PC-3 (cell line): ENCODE results near the gene PPP1R16B. TPM values are rescaled to one million over a fixed set of nuclear protein-coding genes. Genes with fewer than 3 reads are reported as not detected.
A peak's percentile ranks its signal among the peaks of the same experiment; 100 is the strongest.

ENCODE experiments used
- ATAC-seq: fragments of 200-7000 bp; cut with Tn5 transposase; 2 replicates; pipeline ENCODE4 v1.9.1; 2020; ENCODE audit warnings: mild to moderate bottlenecking, moderate library complexity
- BruUV-seq: library from RNA; stranded (reverse); fragments of 400-500 nt; replicated peaks from 2 replicates; lab custom pipeline; 2021; lab: Mats Ljungman, UMichigan
- CTCF ChIA-PET: fragments of 300-600 bp; sonication (Branson Sonifier 250); formaldehyde crosslinking; loops from one replicate; lab custom pipeline; 2022; ENCODE audit warnings: antibody characterized with exemption; lab: Charles Lee
- POLR2A ChIA-PET: fragments of 300-600 bp; sonication (Branson Sonifier 250); formaldehyde crosslinking; loops from one replicate; lab custom pipeline; 2022; ENCODE audit warnings: antibody characterized with exemption; ENCODE audit not compliant: unreplicated experiment; lab: Charles Lee
- DNase-seq: peaks from one replicate; pipeline ENCODE4 v3.0.0-alpha.2; 2015
- H2AFZ ChIP-seq: fragments of 300-600 bp; sonication (generic); 2 replicates; pipeline ENCODE4 v1.6.0; 2016; ENCODE audit warnings: antibody characterized with exemption, low read length
- H3F3A ChIP-seq: fragments of 300-600 bp; sonication (generic); one replicate; pipeline ENCODE4 v1.6.0; 2017; ENCODE audit warnings: antibody characterized with exemption, low read length, control low read depth, mild to moderate bottlenecking; ENCODE audit not compliant: unreplicated experiment
- H3K27ac ChIP-seq: fragments of 300-600 bp; sonication (generic); 2 replicates; pipeline ENCODE4 v1.5.1; 2016; ENCODE audit warnings: mild to moderate bottlenecking, low read length
- H3K27me3 ChIP-seq: fragments of 300-600 bp; sonication (generic); 2 replicates; pipeline ENCODE4 v1.6.1; 2016; ENCODE audit warnings: low read length, mixed read lengths
- H3K36me3 ChIP-seq: fragments of 300-600 bp; sonication (generic); 2 replicates; pipeline ENCODE4 v1.6.1; 2016; ENCODE audit warnings: low read depth, mixed run types, low read length, mixed read lengths
- H3K4me1 ChIP-seq: fragments of 300-600 bp; sonication (generic); 2 replicates; pipeline ENCODE4 v1.5.1; 2016; ENCODE audit warnings: low read length; ENCODE audit not compliant: insufficient read depth
- H3K4me2 ChIP-seq: fragments of 300-600 bp; sonication (generic); 2 replicates; pipeline ENCODE4 v1.6.0; 2016; ENCODE audit warnings: low read length
- H3K4me3 ChIP-seq: fragments of 300-600 bp; sonication (generic); 2 replicates; pipeline ENCODE4 v1.5.1; 2016; ENCODE audit warnings: mild to moderate bottlenecking, low read length, mixed read lengths
- H3K79me2 ChIP-seq: fragments of 300-600 bp; sonication (generic); 2 replicates; pipeline ENCODE4 v1.6.1; 2017; ENCODE audit warnings: low read length, mixed read lengths
- H3K9ac ChIP-seq: fragments of 300-600 bp; sonication (generic); 2 replicates; pipeline ENCODE4 v1.6.0; 2016; ENCODE audit warnings: mild to moderate bottlenecking, low read length
- H3K9me2 ChIP-seq: fragments of 300-600 bp; sonication (generic); replicated peaks from 2 replicates; pipeline ENCODE4 v1.6.1; 2016; ENCODE audit warnings: mixed run types, low read length, mixed read lengths
- H3K9me3 ChIP-seq: fragments of 300-600 bp; sonication (generic); 2 replicates; pipeline ENCODE4 v1.6.1; 2016; ENCODE audit warnings: low read length, mixed read lengths
- H4K20me1 ChIP-seq: fragments of 300-600 bp; sonication (generic); 2 replicates; pipeline ENCODE4 v1.6.1; 2016; ENCODE audit warnings: low read length, mixed read lengths
- CTCF ChIP-seq: fragments of 300-600 bp; sonication (generic); conservative IDR thresholded peaks from 2 replicates; pipeline ENCODE4 v1.5.1; 2017; ENCODE audit warnings: antibody characterized with exemption, low read depth, mild to moderate bottlenecking, low read length
- EZH2phosphoT487 ChIP-seq: fragments of 300-600 bp; sonication (generic); IDR thresholded peaks from 2 replicates; pipeline ENCODE4 v1.6.1; 2018; ENCODE audit warnings: mild to moderate bottlenecking, antibody characterized with exemption, low read length, borderline replicate concordance
- intact Hi-C: fragments of 100-400 bp; cut with micrococcal nuclease; formaldehyde crosslinking; loops from 2 replicates; pipeline ENCODE4 v1.9.0; 2023
- total RNA-seq: library from RNA; depleted of rRNA; stranded (reverse); fragments of >200 nt; gene quantifications from 2 replicates; pipeline ENCODE4 v1.2.3, GENCODE V29; 2014

Gene PPP1R16B
- total RNA-seq, 1 experiment from 2014 or later: 0.04 TPM

GRCh38 chr20:38893565-38894090, 88.1 kb downstream of the PPP1R16B start:
- H3K9me3 ChIP-seq: no peaks in the 10 kb centered on the region
- H4K20me1 ChIP-seq: no peaks in the 10 kb centered on the region
- ChIA-PET CTCF (interaction anchor here (0.6 kb wide), 1 partner anchor 164 kb away, joined by 9 read pairs; no protein-coding TSS in a partner anchor), POLR2A (no interaction called here)
- intact Hi-C loops: loop anchor here (5.0 kb wide), 2 partner anchors 141 to 246 kb away; no protein-coding TSS in a partner anchor
- H3K4me1 ChIP-seq: peaks cover 4% of the 10 kb centered on the region; the same call in 1 of the 2 replicates
- H3K9ac ChIP-seq: no peak overlapping the region
- H3F3A ChIP-seq: no peaks in the 10 kb centered on the region
- BruUV-seq: no TSS peak
- H3K27me3 ChIP-seq: peaks cover 14% of the 10 kb centered on the region; the same call in 1 of the 2 replicates
- H3K27ac ChIP-seq: no peak overlapping the region
- peak; percentile 95 for ATAC-seq
- peak overlapping the region; percentile 32; the same call in 1 of the 2 replicates for H3K4me3 ChIP-seq
- TF ChIP-seq EZH2phosphoT487 (no peak), CTCF (peak; percentile 83)
- no peak overlapping the region for H2AFZ ChIP-seq
- H3K9me2 ChIP-seq: no peaks in the 10 kb centered on the region
- H3K79me2 ChIP-seq: no peaks in the 10 kb centered on the region
- DNase-seq: peak; percentile 75
- H3K4me2 ChIP-seq: peak overlapping the region; percentile 70
- H3K36me3 ChIP-seq: no peaks in the 10 kb centered on the region

- peak overlapping the region; percentile 32; the same call in 1 of the 2 replicates for H3K4me3 ChIP-seq
- TF ChIP-seq EZH2phosphoT487 (no peak), CTCF (no peak)
- no peak overlapping the region for H3K27ac ChIP-seq
- H3K9me2 ChIP-seq: no peaks in the 10 kb centered on the region
- no peak overlapping the region for H3K9ac ChIP-seq
- no peaks in the 10 kb centered on the region for H3K9me3 ChIP-seq
- CTCF ChIA-PET: interaction anchor here (0.6 kb wide), 1 partner anchor 19 kb away, joined by 3 read pairs; no protein-coding TSS in a partner anchor
- DNase-seq (no peak), ATAC-seq (peak; percentile 70)
- H3F3A ChIP-seq: no peaks in the 10 kb centered on the region
- no peaks in the 10 kb centered on the region for H4K20me1 ChIP-seq
- peak overlapping the region; percentile 70 for H3K4me2 ChIP-seq
- H3K27me3 ChIP-seq: peaks cover 14% of the 10 kb centered on the region; the same call in 1 of the 2 replicates
- H3K79me2 ChIP-seq: no peaks in the 10 kb centered on the region
- intact Hi-C loops: loop anchor here (5.0 kb wide), 2 partner anchors 142 to 247 kb away; no protein-coding TSS in a partner anchor
- peak overlapping the region; percentile 54 for H2AFZ ChIP-seq
- POLR2A ChIA-PET: no interaction called here
- no TSS peak for BruUV-seq
- peaks cover 4% of the 10 kb centered on the region; the same call in 1 of the 2 replicates for H3K4me1 ChIP-seq
- no peaks in the 10 kb centered on the region for H3K36me3 ChIP-seq
These were observed 88.8 kb downstream of the PPP1R16B start for GRCh38 chr20:38894091-38894847.
